GM18520 (cell line): Measurements from ENCODE around the gene FUS.
"Not testable (repeated sequence)": the region's sequence is repeated elsewhere in the genome, so short reads cannot be mapped to it uniquely, and the experiment has no call there.

Experiments used
- ATAC-seq: cut with Tn5 transposase; IDR thresholded peaks from one replicate; pipeline ENCODE4 v1.9.1; 2021; ENCODE audit not compliant: unreplicated experiment

FUS gene

GRCh38 chr16:31179747-31180459 lies at the start of gene FUS:
Gene FUS, plus strand, starts transcription at chr16:31180139. Its CDS starts 76 bp downstream, at chr16:31180215.
- ATAC-seq, result peak; percentile 44

DNA sequence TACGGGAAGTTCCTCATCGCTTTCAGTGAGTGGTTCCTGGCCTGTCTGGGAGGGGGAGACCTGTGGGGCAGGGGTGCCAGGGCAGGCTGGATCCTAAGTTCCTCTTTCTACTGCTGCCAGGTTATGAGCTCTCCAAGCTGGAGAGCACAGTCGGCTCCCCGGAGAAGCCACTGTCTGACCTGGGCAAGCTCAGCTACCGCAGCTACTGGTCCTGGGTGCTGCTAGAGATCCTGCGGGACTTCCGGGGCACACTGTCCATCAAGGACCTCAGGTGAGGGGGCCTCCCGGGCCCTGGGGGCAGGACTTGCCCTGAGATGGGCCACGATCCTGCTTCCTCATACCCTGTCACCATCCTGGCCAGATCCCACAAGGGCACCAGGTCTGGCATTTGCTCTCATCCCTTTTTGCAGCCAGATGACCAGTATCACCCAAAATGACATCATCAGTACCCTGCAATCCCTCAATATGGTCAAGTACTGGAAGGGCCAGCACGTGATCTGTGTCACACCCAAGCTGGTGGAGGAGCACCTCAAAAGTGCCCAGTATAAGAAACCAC lies 49.5 kb upstream of the FUS start:
- no peak for ATAC-seq

DNA sequence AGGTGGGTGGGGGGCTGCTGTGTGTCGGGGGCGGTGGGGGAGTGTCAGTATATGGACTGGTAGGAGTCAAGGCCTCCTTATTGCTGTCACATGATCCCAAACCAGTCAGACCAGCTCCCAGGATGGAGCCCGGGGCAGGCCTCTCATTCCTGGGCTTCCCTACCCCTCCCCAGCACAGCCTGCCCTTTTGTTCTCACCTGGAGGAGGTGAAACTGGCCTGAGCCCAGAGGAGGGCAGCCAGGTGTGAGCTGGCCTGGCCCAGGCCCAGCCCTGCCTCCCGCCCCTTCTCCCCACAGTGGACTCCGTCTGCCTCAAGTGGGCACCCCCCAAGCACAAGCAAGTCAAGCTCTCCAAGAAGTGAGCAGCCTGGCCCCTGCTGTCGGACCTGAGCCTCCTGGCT lies 49.0 kb upstream of the FUS start:
- no peak for ATAC-seq

GRCh38 chr16:31131416-31131815 lies 48.5 kb upstream of the FUS start:
- ATAC-seq, result no peak

DNA sequence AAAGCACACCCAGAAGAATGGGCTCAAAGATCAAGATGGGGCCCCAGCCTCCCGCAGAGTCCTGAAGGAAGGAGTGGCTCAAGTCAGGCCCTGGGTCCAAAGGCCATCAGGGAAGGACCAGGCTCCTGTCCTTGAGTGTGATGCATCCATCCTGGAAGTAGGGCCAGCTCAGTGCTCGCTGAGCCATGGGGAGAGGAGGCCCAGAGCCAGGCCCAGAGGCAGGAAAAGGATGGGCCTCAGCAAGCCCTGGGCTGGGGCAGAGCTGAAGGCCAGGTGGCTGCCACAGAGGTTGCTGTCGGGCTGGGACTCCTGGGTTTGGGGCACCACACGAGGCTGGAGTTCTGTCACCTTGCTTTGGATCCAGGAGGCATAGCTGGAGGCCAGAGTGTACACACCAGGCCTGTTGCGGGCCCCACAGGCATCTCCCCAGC lies 48.1 kb upstream of the FUS start:
- no peak for ATAC-seq

DNA sequence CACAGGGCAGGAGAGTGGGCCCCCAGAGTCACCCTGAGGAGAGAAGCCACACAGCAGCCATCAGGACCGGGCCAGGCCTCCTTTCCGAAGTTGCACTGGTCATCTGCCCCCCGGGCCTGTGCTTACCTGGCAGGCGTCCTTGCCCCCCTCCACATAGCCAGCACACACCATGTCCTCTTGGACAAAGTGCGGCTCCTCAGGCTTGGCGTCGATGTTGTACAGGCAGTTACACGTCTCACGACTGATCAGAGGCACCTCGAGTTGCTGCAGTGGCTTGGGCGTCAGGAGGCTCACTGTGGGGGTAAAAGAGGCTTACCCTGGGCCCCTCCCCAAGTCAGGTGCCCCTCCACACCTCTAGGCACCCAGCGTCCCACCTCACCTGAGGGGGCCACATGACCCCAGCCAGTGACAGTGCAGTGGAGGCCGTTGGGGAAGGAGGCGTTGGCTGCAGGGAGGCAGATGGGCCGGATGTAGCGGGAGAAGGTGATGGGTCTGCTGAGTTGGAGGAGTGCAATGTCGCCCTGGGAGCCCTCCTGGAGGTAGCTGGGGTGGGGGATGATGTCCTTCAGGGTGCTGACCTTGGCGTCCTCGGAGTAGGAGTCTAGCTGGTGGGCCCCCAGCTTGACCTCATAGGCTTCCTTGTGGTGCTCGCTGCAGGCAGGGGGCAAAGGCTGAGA lies 47.5 kb upstream of the FUS start:
- ATAC-seq, result no peak

DNA sequence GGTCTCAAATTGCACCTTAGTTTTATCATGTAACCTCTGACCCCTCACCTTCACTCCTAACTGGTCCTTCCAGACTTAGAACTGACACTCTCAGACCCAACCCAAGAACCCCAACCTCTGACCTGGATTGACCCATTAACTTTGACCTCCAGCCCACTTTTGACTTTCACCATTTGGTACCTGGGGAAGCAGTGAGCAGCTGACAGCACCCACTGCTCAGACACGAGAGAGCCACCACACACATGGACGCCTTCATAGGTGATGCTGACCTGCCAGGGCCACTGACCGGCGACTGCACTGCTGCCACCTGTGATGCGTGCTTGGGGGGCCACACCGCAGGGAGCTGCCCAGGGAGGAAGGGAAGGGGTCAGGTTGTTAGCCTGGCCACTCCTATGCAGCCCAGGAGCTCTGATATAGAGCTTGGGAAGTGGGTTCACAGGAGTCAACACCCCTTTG lies 46.9 kb upstream of the FUS start:
- ATAC-seq, result no peak

DNA sequence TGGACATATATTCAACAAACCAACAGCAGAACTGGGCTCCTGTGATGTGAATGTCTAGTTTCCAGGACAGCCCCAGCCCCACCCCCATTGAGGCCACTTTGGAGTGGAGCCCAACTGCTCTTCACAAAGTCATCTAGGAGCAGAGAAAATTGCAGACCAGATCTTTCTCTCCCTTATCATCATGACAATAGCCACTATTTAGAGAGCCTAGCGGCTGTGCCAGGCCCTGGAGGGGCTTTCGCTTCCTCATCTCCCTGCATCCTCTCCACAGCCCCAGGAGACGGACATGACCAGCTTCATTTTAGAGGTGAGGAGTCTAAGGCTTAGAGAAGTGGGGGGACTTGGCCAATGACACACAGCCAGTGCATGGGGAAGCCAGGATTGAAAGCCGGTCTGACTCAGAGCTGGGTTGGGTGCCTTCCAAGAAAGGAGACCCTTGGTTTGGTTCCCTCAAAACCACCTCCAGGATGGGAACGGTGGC lies 45.8 kb upstream of the FUS start:
- no peak for ATAC-seq

DNA sequence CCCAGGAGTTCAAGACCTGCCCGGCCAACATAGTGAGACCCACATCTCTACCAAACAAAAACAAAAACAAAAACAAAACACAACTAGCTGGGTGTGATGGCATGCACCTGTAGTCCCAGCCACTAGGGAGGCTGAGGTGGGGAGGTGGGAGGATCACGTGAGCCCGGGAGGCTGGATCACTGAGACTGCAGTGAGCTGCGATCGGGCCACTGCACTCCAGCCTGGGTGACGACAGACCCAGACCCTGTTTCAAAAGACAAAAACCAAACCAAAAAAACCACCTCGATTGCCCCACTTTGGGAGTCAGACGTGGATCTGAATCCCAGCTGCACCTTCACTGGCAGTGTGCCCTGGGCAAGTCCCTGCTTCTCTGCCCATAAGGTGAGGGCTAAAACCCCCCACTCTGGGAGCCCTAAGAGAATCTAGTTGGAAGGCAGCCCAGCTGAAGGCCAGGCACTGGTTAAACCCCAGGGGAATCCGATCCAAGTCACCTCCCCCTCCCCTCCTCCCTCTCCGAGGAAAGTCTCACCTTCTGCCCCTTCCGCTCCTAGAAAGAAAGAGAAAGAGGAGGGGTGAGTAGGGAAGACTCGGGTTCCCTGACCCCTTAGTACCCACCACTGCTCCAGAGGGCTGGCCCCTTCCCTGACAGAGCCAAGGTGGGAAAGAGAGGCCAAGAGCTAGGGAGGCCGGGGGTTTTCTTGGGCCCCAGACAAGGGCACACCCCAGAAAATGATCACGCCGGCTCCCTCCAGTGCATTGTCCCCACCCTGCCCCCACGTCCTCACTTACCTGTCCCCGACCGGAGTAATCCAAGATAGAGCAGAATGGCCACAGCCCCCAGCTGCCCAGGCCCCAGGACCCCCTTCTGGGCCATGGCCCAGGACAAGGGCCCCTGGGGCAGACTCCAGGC lies 45.1 kb upstream of the FUS start:
- ATAC-seq, result no peak

DNA sequence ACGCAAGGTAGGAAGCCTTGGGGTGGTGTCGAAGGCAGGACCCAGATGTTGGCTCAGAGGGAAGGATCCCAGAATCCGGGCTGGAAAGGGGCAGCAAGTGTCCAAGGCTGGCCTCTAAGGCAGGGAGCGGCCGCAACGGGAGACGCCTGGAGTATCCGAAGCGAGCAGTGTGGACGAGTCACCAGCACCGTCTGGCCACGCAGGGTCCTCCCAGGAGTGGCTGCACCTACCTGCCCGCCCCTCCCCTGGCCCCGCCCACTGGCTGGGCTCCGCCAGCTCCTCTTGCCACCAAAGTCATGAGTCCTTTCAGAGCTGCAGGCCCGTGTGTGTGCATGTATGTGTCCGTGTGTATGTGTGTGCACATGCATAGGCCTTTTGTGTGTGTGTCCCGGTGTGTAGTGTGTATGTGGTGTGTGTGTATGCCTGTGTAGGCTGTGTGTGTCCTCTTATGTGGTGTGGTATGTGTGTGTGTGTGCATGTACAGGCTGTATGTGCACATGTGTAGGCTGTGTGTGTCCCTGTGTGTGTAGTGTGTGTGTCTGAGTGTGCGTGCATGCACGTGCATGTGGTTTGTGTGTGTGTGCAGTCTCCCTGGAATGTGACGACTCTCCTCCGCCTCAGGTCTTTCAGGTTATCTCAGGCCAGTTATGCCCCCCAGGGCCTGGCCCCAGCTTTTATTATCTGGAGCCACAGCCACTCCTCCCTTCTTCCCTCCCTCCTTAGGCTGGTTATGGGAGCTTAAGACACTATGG lies 44.2 kb upstream of the FUS start, which contains the start of gene PRSS8:
Gene PRSS8, minus strand, starts transcription at position 193 of the 752 bp plus-strand sequence. CDS start 229 bp downstream, outside the sequence.
- no peak for ATAC-seq

- ATAC-seq, result no peak
These were observed 43.7 kb upstream of the FUS start for GRCh38 chr16:31136287-31136662.

GRCh38 chr16:31136822-31137499 lies 43.0 kb upstream of the FUS start:
- ATAC-seq, result not testable (repeated sequence)

DNA sequence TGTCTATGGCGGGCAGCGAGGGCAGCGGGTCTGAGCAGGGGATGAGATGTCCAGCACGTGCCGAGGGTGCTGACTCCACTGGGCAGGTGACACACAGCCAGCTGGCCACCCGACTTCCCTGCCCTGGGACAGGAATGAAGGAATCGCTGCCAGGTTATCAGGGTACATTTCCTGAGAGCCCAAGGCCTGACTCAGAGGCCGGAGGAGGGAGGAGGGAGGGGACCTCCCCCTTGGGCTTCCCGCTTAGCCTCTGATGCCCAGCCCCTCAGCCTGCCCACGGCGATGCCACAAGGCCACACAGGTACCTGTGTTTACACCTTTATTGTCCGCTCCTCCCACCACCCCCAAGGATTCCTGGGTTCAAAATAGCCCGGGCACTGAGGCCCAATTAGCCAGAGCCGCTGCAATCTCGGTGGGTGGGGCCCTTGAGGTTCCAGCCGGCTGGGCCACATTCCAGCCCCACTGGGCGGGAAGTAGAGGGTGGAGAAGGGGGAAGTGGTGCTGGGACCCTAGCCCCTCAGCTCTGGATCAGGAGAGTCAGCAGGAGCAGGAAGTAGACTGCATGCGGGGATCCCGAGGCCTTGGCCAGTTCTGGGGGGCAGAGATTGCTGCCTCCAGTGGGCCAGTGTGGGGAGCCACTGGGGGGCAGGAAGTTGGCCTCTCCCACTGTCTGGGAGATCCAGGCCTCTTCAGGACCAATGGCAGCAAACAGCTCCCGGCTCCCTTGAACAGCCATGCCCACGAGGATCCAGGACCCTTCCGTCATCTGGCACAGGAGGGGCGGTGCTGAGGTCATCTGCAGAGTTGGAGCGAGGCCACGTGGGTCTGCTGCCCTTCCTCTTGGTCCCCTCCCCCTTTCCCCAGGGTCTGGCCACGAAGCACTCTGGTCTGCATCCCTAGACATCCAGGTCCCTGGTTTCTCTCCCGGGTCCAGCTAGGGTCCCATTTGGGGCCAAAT lies 41.0 kb upstream of the FUS start:
- no peak for ATAC-seq

GRCh38 chr16:31141071-31141469 lies 38.9 kb upstream of the FUS start:
- not testable (repeated sequence) for ATAC-seq

DNA sequence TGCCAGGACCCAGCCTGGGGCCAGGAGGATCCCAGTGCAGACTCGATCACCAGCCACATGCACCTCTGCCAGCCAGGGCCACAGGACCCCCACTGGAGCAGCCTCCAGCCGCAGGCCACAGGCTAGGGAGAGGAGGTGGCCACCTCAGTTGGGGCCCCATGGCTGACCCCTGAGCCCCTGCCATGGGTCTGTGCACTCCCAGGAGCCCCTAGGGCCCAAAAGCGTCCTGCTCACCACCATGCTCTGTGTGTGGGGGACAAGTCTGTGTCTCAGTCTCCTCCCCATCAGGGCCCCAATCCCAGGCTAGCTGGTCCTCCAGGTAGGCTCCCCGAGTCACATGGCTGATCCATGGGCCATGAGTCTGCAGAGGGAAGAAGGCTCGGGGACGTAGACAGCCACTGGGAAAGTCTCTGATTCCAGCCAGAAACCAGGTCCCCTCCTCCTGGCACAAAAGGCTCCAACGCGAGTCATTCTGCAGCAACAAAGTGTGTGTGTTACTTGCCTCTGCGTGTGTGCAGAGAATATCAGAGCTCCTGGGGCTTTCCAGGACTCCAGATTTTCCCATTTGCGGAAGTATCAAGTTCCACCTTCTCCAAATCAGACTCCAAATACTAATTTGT lies 38.3 kb upstream of the FUS start:
- ATAC-seq, result no peak

DNA sequence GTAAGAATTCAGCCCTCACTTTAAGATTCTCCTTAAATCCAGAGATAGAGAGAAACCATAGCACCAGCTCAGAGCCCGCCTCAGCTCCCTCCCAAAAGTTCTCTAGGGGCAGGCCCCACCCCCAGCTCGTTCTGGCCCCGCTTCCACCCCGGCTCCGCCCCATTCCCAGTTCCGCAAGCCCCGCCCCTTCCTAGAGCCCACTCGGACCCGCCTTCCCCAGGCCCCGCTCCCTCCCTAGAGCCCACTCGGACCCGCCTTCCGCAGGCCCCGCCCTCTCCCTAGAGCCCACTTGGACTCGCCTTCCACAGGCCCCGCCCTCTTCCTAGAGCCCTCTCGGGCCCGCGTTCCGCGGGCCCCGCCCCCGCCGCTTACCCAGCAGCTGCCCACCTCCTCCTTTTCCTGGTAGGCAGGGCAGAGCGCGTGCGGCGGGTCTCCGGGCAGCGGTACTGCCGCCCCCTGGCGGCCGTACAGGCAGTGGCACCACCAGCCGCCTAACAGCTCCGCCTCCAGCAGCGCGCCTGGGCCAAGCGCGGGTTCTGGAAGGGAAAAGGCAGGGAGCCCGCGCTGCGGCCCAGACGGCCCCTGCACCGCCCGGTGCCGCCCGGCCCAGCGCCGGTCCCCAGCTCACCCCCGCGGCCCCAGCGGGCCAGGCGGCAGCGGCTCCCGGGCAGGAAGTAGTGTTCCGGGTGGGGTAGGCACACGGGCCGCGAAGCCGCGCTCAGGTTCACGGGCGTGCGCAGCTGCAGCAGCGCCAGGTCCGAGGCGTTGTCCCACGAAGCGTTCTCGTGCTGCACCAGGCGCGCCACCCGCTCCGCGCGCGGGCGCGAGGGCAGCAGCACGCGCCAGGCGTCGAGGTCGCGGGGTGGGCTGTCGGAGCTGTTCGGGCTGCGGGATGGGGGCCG lies 37.6 kb upstream of the FUS start:
- ATAC-seq, result peak; percentile 80
